Nucleus accumbens (tissue), 56 donors: ENCODE measurements around the gene GYS1.
A peak's percentile ranks its signal among the peaks of the same experiment; 100 is the strongest.
"Not testable (repeated sequence)": the region's sequence is repeated elsewhere in the genome, so short reads cannot be mapped to it uniquely, and the experiment has no call there.

Experiments
- DNase-seq, 56 donors: peaks; one replicate each; lab custom pipeline; 2025; lab: John Stamatoyannopoulos, UW

The GYS1 gene

DNA sequence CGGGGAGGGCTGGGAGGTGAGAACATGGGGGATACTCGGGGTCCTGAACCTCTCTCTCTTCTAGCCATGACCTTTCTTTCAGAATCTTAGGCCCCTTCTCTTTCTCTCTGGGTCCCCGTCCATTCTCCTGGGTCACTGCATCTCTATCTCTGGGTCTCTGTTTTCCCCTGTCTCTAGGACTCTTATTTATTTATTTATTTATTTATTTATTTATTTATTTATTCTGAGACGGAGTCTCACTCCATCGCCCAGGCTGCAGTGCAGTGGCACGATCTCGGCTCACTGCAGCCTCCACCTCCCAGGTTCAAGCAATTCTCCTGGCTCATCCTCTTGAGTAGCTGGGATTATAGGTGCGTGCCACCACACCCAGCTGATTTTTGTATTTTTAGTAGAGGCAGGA lies 73.8 kb downstream of the GYS1 start:
- DNase-seq = not testable (repeated sequence)

DNA sequence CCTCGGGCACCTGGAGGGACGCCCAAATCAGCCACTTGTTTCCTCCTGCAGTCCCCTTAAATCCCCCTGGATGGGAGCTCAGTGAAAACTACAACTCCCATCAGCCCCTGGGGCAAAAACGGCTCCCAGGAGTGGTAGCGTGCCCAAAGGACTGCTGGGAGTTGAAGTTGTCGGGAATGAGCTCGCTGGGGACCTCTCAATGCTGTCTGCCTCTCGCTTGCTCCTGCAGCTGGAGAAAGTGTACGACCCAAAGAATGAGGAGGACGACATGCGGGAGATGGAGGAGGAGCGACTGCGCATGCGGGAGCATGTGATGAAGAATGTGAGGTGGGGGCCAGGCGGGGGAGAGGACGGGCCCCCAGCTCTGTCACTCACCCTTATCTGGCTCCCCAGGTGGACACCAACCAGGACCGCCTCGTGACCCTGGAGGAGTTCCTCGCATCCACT lies 74.3 kb downstream of the GYS1 start:
- peak in 6 of 56 donors; percentile 1 to 29 (median 3) for DNase-seq
